GF-D8 (cell line): ENCODE measurements around the gene TMEM120A.

ENCODE experiments used
- DNase-seq: peaks from one replicate; lab custom pipeline; 2025; lab: John Stamatoyannopoulos, UW

The TMEM120A gene

GRCh38 chr7:75957021-75957736 is 37.2 kb downstream of the TMEM120A start:
- no peak for DNase-seq

GRCh38 chr7:75955331-75955955 is 39.0 kb downstream of the TMEM120A start:
- DNase-seq: no peak

- DNase-seq: no peak
These were observed 40.5 kb downstream of the TMEM120A start for GRCh38 chr7:75953931-75954330.

GRCh38 chr7:75953431-75953830 is 41.0 kb downstream of the TMEM120A start:
- DNase-seq: no peak

- DNase-seq: peak; percentile 96
These were observed 42.9 kb downstream of the TMEM120A start for GRCh38 chr7:75951506-75951905.

- no peak for DNase-seq
These were observed 44.2 kb downstream of the TMEM120A start for GRCh38 chr7:75950111-75950681.

- DNase-seq: no peak
These were observed 46.2 kb downstream of the TMEM120A start for GRCh38 chr7:75948179-75948578.

GRCh38 chr7:75946207-75946855 is 48.1 kb downstream of the TMEM120A start:
- DNase-seq: no peak

GRCh38 chr7:75945297-75946168 is 48.9 kb downstream of the TMEM120A start:
- peak; percentile 74 for DNase-seq

GRCh38 chr7:75944507-75944906 is 49.9 kb downstream of the TMEM120A start:
- DNase-seq: no peak

- DNase-seq: no peak
These were observed 50.5 kb downstream of the TMEM120A start for GRCh38 chr7:75943864-75944263.

- DNase-seq: no peak
These were observed 55.5 kb downstream of the TMEM120A start for GRCh38 chr7:75938921-75939320.

GRCh38 chr7:75937958-75938786 is 56.2 kb downstream of the TMEM120A start:
- DNase-seq: no peak
